ENCODE results near the gene OSBPL2.

OSBPL2 gene

DNA sequence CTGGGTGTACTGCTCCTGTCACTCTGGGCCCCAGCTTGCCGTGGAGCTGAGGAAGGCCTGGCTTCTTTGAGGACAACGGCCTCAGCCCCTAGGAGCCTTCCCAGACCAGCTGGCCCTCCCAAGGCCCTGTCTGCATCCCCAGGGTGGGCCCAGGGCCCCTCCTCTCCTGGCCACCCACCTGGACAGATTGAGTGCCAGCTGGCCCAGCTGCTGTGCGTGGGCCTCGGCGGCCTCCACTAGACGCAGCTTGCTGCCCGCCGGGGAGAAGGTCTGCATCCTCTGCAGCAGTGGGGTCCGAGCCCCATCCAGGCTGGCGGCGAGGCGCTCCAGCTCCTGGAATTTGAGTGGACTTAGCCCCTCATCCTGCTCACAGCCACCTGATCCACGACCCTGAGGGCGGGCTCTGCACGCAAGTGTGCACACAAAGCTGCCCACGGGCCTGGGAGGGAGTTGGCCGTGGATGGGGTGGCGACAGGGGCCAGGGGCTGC is 78.9 kb downstream of the OSBPL2 start:
- TF ChIP-seq, protein P1, sequence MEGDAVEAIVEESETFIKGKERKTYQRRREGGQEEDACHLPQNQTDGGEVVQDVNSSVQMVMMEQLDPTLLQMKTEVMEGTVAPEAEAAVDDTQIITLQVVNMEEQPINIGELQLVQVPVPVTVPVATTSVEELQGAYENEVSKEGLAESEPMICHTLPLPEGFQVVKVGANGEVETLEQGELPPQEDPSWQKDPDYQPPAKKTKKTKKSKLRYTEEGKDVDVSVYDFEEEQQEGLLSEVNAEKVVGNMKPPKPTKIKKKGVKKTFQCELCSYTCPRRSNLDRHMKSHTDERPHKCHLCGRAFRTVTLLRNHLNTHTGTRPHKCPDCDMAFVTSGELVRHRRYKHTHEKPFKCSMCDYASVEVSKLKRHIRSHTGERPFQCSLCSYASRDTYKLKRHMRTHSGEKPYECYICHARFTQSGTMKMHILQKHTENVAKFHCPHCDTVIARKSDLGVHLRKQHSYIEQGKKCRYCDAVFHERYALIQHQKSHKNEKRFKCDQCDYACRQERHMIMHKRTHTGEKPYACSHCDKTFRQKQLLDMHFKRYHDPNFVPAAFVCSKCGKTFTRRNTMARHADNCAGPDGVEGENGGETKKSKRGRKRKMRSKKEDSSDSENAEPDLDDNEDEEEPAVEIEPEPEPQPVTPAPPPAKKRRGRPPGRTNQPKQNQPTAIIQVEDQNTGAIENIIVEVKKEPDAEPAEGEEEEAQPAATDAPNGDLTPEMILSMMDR (IDR thresholded peaks at IDR 0.05; ENCODE audit: borderline replicate concordance, extremely low read depth, low read length, poor library complexity, severe bottlenecking), result no peak
- TF ChIP-seq EZH2 (IDR thresholded peaks at IDR 0.05; ENCODE audit: borderline replicate concordance, low read depth, low read length, severe bottlenecking), result no peak
- Histone ChIP-seq H3K4me3 (ENCODE audit: low read depth in 1 of 2, low read length in 2 of 2) (no peak overlapping the region), H3K9me3 (ENCODE audit: insufficient read depth, low read length, severe bottlenecking) (no peaks in the 10 kb centered on the region), H3K79me2 (ENCODE audit: insufficient read depth, low read length) (no peaks in the 10 kb centered on the region), H3K27ac (ENCODE audit: low read length) (no peak overlapping the region), H3K27me3 (ENCODE audit: insufficient read depth, low read length, poor library complexity) (no peaks in the 10 kb centered on the region), H2AFZ (ENCODE audit: low read depth, low read length) (no peak overlapping the region), H4K20me1 (ENCODE audit: insufficient read depth, low read length) (peaks cover 8% of the 10 kb centered on the region; the same call in 1 of the 2 replicates), H3K4me2 (ENCODE audit: insufficient read depth, low read length) (no peak overlapping the region), H3K4me1 (ENCODE audit: insufficient read depth, low read length) (no peaks in the 10 kb centered on the region), H3K9ac (ENCODE audit: low read depth, low read length) (no peak overlapping the region), H3K36me3 (ENCODE audit: insufficient read depth, low read length) (no peaks in the 10 kb centered on the region)
- no peak for DNase-seq
- ATAC-seq (ENCODE audit: insufficient read depth, low read depth), result no peak

DNA sequence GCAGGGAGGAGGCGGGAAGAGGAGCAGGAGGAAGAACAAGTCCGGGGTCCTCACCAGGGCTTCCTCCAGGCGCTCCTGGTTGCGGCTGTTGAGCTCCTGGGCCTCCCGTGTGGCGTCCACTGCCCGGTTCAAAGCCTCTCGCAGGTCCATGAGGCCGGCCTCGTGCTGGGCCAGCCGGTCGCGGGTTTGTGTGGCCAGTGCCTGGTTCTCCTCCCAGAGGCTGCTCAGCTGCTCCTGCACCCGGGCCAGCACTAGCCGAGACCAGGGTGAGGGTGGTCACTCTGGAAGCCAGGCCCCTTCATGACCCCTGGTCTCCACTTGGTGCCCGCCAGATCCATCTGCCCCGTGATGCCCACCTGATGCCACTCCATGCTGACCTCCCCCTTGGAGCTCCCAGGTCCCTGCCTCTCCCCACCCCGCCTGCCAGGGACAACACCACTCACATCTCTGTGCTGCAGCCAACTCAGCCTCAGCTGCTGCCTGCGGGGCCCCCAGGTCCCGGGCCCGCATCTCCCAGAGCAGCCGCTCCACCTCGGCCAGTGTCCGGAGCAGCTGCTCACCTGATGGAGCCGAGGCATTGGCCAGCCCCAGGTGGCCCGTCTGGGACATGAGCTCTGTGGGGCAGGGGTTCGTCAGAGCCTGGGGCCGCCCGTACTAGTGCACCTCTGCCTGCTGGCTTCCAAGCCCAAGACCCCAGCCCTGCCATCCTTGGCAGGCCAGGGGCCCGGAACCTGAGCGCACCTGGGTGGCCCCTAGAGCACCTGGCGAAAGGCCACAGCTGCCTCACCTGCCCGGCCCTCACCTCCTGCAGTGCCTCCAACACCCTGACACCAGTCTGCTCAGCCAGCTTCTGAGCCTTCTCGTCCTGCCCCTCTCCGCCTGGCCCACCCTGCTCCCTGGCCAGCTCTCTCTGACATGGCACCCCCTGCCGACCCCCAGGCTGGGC is 80.4 kb downstream of the OSBPL2 start:
- TF ChIP-seq EZH2 (IDR thresholded peaks at IDR 0.05; ENCODE audit: borderline replicate concordance, low read depth, low read length, severe bottlenecking), result no peak
- TF ChIP-seq, protein P1 (IDR thresholded peaks at IDR 0.05; ENCODE audit: borderline replicate concordance, extremely low read depth, low read length, poor library complexity, severe bottlenecking), result no peak
- DNase-seq (no peak), ATAC-seq (ENCODE audit: insufficient read depth, low read depth) (no peak)
- H3K36me3 ChIP-seq (ENCODE audit: insufficient read depth, low read length), result no peaks in the 10 kb centered on the region
- H3K4me1 ChIP-seq (ENCODE audit: insufficient read depth, low read length), result no peaks in the 10 kb centered on the region
- H3K79me2 ChIP-seq (ENCODE audit: insufficient read depth, low read length), result no peaks in the 10 kb centered on the region
- no peak overlapping the region for H3K27ac ChIP-seq (ENCODE audit: low read length)
- no peak overlapping the region for H2AFZ ChIP-seq (ENCODE audit: low read depth, low read length)
- H3K9me3 ChIP-seq (ENCODE audit: insufficient read depth, low read length, severe bottlenecking), result no peaks in the 10 kb centered on the region
- H3K4me3 ChIP-seq (ENCODE audit: low read depth in 1 of 2, low read length in 2 of 2), result no peak overlapping the region
- no peak overlapping the region for H3K4me2 ChIP-seq (ENCODE audit: insufficient read depth, low read length)
- H3K27me3 ChIP-seq (ENCODE audit: insufficient read depth, low read length, poor library complexity), result no peaks in the 10 kb centered on the region
- no peak overlapping the region for H3K9ac ChIP-seq (ENCODE audit: low read depth, low read length)
- H4K20me1 ChIP-seq (ENCODE audit: insufficient read depth, low read length), result peaks cover 8% of the 10 kb centered on the region; the same call in 1 of the 2 replicates

DNA sequence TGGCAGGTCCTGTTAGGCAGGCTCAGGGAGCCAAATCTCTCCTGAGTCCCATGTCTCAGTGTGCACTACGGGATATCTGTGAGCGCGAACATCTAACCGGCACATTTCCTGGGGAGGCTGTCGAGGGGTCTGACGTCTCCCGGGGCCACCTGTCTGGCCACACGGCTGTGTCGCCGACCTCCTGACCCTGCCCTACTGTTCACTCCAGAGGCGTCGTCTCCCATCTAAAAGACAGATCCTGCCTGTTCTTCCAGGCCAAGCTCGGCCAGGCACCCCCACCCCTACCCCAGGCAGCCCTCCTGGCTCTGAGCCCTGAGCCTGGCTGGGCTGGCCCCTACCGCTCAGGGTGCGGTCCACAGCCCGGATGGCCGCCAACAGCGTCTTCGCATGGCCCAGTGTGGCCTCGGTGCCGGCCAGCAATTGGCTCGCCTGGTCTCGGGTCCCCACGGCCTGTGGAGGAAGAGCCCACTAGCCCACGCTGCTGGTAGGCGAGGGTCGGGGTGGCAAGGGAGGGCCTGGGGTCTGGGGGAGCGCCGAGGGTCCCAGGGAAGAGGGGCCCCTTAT is 81.1 kb downstream of the OSBPL2 start:
- Histone ChIP-seq H3K4me1 (ENCODE audit: insufficient read depth, low read length) (no peaks in the 10 kb centered on the region), H3K9me3 (ENCODE audit: insufficient read depth, low read length, severe bottlenecking) (no peaks in the 10 kb centered on the region), H4K20me1 (ENCODE audit: insufficient read depth, low read length) (peaks cover 8% of the 10 kb centered on the region; the same call in 1 of the 2 replicates), H3K27me3 (ENCODE audit: insufficient read depth, low read length, poor library complexity) (no peaks in the 10 kb centered on the region), H3K4me3 (ENCODE audit: low read depth in 1 of 2, low read length in 2 of 2) (no peak overlapping the region), H3K36me3 (ENCODE audit: insufficient read depth, low read length) (no peaks in the 10 kb centered on the region), H3K27ac (ENCODE audit: low read length) (no peak overlapping the region), H2AFZ (ENCODE audit: low read depth, low read length) (no peak overlapping the region), H3K9ac (ENCODE audit: low read depth, low read length) (no peak overlapping the region), H3K79me2 (ENCODE audit: insufficient read depth, low read length) (no peaks in the 10 kb centered on the region), H3K4me2 (ENCODE audit: insufficient read depth, low read length) (no peak overlapping the region)
- no peak for TF ChIP-seq EZH2 (IDR thresholded peaks at IDR 0.05; ENCODE audit: borderline replicate concordance, low read depth, low read length, severe bottlenecking)
- TF ChIP-seq, protein P1 (IDR thresholded peaks at IDR 0.05; ENCODE audit: borderline replicate concordance, extremely low read depth, low read length, poor library complexity, severe bottlenecking), result no peak
- DNase-seq, result no peak
- ATAC-seq (ENCODE audit: insufficient read depth, low read depth), result no peak

Data from DND-41 (cell line).